Kidney (tissue), 14 donors: ENCODE measurements around the gene RAC3. TPM values are rescaled to one million over a fixed set of nuclear protein-coding genes. Genes with fewer than 3 reads are reported as not detected.

ENCODE experiments used
- DNase-seq, 5 donors: peaks; one replicate each; pipeline ENCODE4 v3.0.0-alpha.2; 2013 to 2020
- FAIRE-seq: peaks from 2 replicates; lab custom pipeline; 2012; peaks lifted over from hg19 to GRCh38; lab: Jason Lieb, UNC
- H3K27ac ChIP-seq, 2 donors: one replicate each; pipeline ENCODE4 v1.7.0; 2013; ENCODE audit warnings: low read depth in 2 of 2, low read length in 2 of 2, inconsistent platforms in 1 of 2
- H3K27me3 ChIP-seq: one replicate; pipeline ENCODE4 v1.7.1; 2013; ENCODE audit warnings: low read length, inconsistent platforms; ENCODE audit not compliant: control insufficient read depth, insufficient read depth
- H3K36me3 ChIP-seq, 3 donors: one replicate each; pipeline versions ENCODE4 v1.7.0 to v1.7.1; 2013; ENCODE audit warnings: low read length in 3 of 3, control low read depth in 1 of 3, inconsistent platforms in 1 of 3; ENCODE audit not compliant: insufficient read depth in 3 of 3, control insufficient read depth in 2 of 3
- H3K4me1 ChIP-seq, 3 donors: one replicate each; pipeline versions ENCODE4 v1.7.0 to v1.7.1; 2013; ENCODE audit warnings: low read length in 3 of 3, inconsistent platforms in 1 of 3, low read depth in 1 of 3; ENCODE audit not compliant: control insufficient read depth in 2 of 3, insufficient read depth in 2 of 3
- H3K4me3 ChIP-seq, 3 donors: one replicate each; pipeline versions ENCODE4 v1.7.0 to v1.8.1; 2013; ENCODE audit warnings: low read length in 3 of 3, control low read depth in 1 of 3, inconsistent platforms in 1 of 3
- H3K9ac ChIP-seq, 3 donors: one replicate each; pipeline versions ENCODE4 v1.7.0 to v1.7.1; 2013; ENCODE audit warnings: low read length in 3 of 3, control low read depth in 1 of 3, inconsistent platforms in 1 of 3
- H3K9me3 ChIP-seq, 3 donors: one replicate each; pipeline versions ENCODE4 v1.7.0 to v1.7.1; 2013; ENCODE audit warnings: low read length in 3 of 3, control low read depth in 1 of 3, inconsistent platforms in 1 of 3; ENCODE audit not compliant: control insufficient read depth in 2 of 3, insufficient read depth in 1 of 3
- intact Hi-C: fragments of 100-400 bp; cut with DNase I; formaldehyde crosslinking; loops from one replicate; pipeline ENCODE4 v1.11.1; 2022
- polyA plus RNA-seq: library from polyadenylated mRNA; stranded (reverse); fragments of 350-450 nt; fragmentation: Illumina TruSeq; extraction: RNeasy Lipid Tissue Mini Kit (QIAGEN cat#74804); gene quantifications from one replicate; pipeline ENCODE4 v1.2.3, GENCODE V29; 2014; ENCODE audit warnings: low read depth, low replicate concordance; ENCODE audit not compliant: insufficient read depth
- total RNA-seq: library from RNA; stranded (reverse); fragmentation: NEBNext Ultra II Directional; extraction: Animal tissue kit (Norgen Biotek cat#: 25700); gene quantifications from one replicate; pipeline ENCODE4 v1.2.1, GENCODE V29; 2021
- TF ChIP-seq, protein P1 (sequence below): IDR thresholded peaks from 3 replicates; pipeline ENCODE4 v1.5.1; 2012; ENCODE audit warnings: mild to moderate bottlenecking, moderate library complexity, borderline replicate concordance; ENCODE audit not compliant: insufficient read depth; ENCODE audit errors: extremely low read depth
- donor health status: control.
- donor health status: control.
- donor health status: control.
- donor health status: control.
- donor health status: control.
- donor health status: DM: yes; HTN: yes; CAD: no.
- donor health status: Normal renal cell carcinoma (clear cell type).

The RAC3 gene
- total and polyA plus RNA-seq, 2 donors from 2014 or later: 2.6 to 13.1 TPM

DNA sequence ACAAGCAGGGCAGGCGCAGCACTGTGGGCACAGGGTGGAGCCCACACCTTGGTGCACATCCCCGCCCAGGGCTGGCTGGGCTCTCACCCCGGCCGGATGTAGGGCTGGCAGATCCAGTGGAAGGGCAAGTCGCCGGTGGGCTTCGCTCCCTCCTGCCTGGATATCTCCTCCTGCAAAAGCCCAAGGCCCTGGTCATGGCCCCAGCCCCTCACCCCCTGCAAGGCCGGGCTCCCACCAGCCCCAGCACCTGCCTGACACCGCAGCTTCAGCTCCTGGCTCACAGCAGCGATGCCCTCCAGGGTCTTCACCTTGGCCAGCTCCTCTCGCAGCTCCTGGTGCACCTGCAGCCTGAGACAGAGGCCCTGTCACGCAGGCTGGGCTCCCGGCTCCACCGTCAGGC lies 29.1 kb downstream of the RAC3 start:
- no peak overlapping the region for H3K27ac ChIP-seq
- intact Hi-C loops: no loop called here
- DNase-seq (peak in 1 of 5 donors; percentile 68), FAIRE-seq (no peak)
- H3K4me3 ChIP-seq: no peak overlapping the region
- H3K4me1 ChIP-seq: peaks cover 0 to 23% (median 9%) of the 10 kb centered on the region in 3 donors
- peaks cover 0 to 21% (median 5%) of the 10 kb centered on the region in 3 donors for H3K36me3 ChIP-seq
- TF ChIP-seq, protein P1, sequence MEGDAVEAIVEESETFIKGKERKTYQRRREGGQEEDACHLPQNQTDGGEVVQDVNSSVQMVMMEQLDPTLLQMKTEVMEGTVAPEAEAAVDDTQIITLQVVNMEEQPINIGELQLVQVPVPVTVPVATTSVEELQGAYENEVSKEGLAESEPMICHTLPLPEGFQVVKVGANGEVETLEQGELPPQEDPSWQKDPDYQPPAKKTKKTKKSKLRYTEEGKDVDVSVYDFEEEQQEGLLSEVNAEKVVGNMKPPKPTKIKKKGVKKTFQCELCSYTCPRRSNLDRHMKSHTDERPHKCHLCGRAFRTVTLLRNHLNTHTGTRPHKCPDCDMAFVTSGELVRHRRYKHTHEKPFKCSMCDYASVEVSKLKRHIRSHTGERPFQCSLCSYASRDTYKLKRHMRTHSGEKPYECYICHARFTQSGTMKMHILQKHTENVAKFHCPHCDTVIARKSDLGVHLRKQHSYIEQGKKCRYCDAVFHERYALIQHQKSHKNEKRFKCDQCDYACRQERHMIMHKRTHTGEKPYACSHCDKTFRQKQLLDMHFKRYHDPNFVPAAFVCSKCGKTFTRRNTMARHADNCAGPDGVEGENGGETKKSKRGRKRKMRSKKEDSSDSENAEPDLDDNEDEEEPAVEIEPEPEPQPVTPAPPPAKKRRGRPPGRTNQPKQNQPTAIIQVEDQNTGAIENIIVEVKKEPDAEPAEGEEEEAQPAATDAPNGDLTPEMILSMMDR: no peak
- no peaks in the 10 kb centered on the region for H3K9me3 ChIP-seq
- no peaks in the 10 kb centered on the region for H3K27me3 ChIP-seq
- H3K9ac ChIP-seq: no peak overlapping the region

DNA sequence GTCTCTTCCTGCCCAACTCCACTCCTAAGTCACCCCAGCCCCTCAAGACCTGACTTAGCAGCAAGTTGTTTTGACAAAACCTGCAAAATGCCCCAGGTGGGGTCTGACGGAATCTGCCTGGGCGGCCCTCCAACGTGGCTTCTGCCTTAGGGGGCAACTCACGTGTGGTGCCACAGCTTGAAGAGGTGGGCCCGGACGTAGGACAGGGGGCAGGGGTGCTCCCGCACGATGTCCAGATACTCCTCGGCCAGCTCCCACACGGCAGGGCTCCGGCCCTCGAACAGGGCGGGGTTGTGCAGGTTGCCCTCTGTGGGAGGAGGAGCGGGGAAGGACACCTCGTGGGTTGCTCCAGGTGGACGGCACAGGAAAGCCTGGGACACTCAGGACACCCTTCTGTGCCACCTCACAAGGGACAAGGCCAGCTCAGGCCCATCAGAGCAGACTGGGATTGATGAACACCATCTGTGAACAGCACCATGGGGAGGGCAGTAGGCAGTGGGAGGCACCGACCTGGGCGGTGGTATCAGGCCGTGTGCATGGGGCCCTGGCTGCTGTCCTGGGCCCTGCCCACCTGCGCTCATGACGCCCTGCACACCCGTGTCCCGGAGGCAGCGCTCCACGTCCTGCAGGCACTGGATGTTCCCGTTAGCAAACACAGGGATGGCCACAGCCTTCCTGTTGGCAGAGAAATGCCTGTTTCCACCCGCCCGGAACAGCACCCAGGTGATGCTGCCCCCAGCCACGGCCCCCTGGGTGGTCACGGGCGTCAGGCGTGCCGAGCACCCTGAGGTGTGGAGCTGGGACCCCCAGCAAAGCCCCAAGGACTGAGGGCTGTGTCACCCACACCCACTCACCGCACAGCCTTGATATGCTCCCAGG lies 29.8 kb downstream of the RAC3 start:
- no peak overlapping the region for H3K9ac ChIP-seq
- intact Hi-C loops: no loop called here

DNA sequence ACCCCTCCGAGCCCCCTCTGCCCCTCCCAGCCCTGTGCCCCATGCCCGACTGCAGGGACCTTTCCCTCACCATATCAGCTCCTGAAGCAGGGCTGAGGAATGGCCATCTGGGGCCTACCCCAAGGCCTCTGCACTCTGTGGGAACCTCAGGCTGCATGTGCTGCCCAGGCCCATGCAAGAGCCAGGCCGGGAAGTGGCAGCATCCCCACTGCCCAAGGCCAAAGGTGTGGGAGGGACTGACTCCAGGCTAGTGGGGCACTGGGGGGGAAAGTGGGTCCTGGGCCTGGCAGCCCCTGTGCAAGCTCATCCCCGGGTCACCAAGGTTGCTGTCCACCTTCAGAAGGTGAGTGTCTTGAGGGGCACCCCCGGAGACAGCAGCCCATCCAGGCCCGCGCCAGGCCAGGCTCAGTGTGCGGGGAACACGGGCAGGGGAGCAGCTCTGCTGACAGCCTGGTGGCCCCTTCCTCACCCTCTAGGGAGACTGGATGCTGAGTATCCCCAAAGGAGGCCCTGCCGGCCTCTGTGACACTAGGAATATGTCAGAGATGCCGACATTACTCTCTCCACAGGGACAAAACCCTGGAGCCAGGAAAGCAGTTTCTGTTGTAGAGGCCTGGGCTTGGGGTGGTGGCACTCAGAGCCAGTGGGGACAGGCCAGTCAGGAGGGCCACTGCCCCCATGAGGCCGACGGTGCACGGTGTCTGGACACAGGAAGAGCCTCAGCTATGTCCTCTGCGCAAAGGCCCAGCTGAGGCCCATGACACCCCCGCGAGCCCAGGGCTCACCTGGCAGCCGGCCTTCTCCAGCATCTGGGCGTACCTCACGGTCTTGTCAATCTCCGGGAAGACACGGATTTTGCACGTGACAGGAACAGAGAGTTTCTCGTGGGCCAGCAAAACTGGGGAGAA lies 30.9 kb downstream of the RAC3 start:
- no peaks in the 10 kb centered on the region for H3K27me3 ChIP-seq
- H3K27ac ChIP-seq: no peak overlapping the region
- peaks cover 0 to 22% (median 15%) of the 10 kb centered on the region in 3 donors for H3K4me1 ChIP-seq
- intact Hi-C loops: no loop called here
- DNase-seq: no peak
- TF ChIP-seq, protein P1: no peak
- no peaks in the 10 kb centered on the region for H3K9me3 ChIP-seq
- FAIRE-seq: no peak
- no peak overlapping the region for H3K9ac ChIP-seq
- H3K36me3 ChIP-seq: peaks cover 0 to 21% (median 4%) of the 10 kb centered on the region in 3 donors
- no peak overlapping the region for H3K4me3 ChIP-seq

More for the DNA sequence above, 29.8 kb downstream of the RAC3 start:
- Histone ChIP-seq H3K27ac (no peak overlapping the region), H3K4me1 (peaks cover 0 to 24% (median 14%) of the 10 kb centered on the region in 3 donors), H3K4me3 (no peak overlapping the region), H3K36me3 (peaks cover 0 to 21% (median 5%) of the 10 kb centered on the region in 3 donors), H3K27me3 (no peaks in the 10 kb centered on the region), H3K9me3 (no peaks in the 10 kb centered on the region)
- DNase-seq (peak in 1 of 5 donors; percentile 63), FAIRE-seq (no peak)
- TF ChIP-seq, protein P1: no peak
